Measurements from ENCODE around the gene ZNF717. TPM values are rescaled to one million over a fixed set of nuclear protein-coding genes. Genes with fewer than 3 reads are reported as not detected.
A peak's percentile ranks its signal among the peaks of the same experiment; 100 is the strongest.
"Not testable (repeated sequence)": the region's sequence is repeated elsewhere in the genome, so short reads cannot be mapped to it uniquely, and the experiment has no call there.

The ZNF717 gene
- total RNA-seq (2021) = 13.0 and 15.1 TPM in 2 replicates
- long read RNA-seq, partial matches to known transcripts = 1 of 15 reads
- long read RNA-seq, other reads (novel, unspliced or antisense) = 10 of 15 reads

DNA sequence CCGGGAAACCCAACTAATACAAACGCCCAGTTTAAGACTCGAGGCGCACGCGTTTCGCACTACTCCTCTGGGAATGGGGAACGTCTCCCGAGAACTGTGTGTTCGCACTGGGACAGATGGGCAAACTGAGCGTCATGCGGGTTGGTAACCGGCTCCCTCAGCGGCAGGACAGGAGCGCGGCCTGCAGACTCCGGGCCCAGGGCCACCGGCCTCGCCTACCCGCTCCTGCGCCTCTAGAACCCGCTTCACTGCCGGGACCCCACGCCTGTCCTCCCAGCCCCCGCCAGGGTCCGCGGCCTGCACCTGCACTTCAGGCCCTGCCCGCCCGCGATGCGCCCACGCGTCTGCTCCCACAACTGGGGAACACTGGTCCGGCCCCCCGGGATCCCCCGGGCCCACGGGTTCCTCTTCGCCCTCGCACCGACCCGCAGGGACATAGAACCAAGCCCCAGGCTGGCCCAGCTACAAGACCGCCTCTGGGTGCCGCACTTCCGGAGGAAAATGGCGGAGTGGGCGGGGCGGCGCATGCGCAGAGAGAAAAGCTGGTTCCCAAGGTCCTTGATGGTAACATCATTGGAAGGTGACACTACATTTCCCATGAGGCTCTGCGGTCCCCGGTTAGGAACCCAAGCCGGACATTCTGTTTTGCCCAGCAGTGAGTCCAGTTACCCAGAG lies at the start of gene ZNF717:
Gene ZNF717 (minus strand): TSS at position 469 of the 675 bp plus-strand sequence. CDS start 2,187 bp downstream, outside the sequence.
- no CpG with 5 or more reads among the region's 52 CpGs for WGBS (ENCODE audit: extremely low coverage, insufficient read length, low lambda C conversion rate)
- Histone ChIP-seq H3K4me2 (ENCODE audit: insufficient read depth, insufficient read length, low read length) (peak within 1 kb of the TSS; percentile 44), H3K9ac (ENCODE audit: extremely low read depth, insufficient read length, low read length) (peak within 1 kb of the TSS; percentile 72)

DNA sequence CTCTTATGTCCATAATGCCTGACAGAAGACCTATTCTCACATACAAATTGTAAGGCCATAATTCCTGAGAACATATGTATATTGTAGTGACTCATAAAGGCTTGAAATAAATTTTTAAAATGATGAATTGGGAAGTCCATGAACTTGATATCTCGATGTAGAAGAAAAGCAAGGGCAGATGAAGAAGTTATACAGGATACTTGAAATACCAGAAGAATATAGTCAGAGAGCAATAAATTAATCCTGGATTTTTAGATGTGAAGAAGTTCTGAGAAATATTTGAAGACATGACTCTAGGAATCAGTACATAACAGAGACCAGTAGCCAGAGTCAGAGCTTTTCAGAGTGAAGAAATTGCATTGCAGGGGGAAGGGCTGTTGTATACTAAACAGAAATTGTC lies 45.7 kb upstream of the ZNF717 start:
- H3K56ac ChIP-seq (ENCODE audit: insufficient read length, low read depth, low read length); H3K14ac ChIP-seq (ENCODE audit: insufficient read depth, low read length); H3K4me1 Mint-ChIP-seq; H3K79me2 ChIP-seq (ENCODE audit: insufficient read depth, low read length); H2BK12ac ChIP-seq (ENCODE audit: insufficient read length, low read depth, low read length); H2BK5ac ChIP-seq (ENCODE audit: insufficient read length, low read length); H4K5ac ChIP-seq (ENCODE audit: insufficient read length, low read depth, low read length); H4K20me1 ChIP-seq (ENCODE audit: control insufficient read depth, insufficient read depth, insufficient read length); H4K8ac ChIP-seq (replicated peaks; ENCODE audit: insufficient read length, low read depth, low read length); H3K27me3 ChIP-seq (ENCODE audit: insufficient read depth, low read length); H3K4me3 Mint-ChIP-seq; H3K79me1 ChIP-seq (ENCODE audit: insufficient read depth, low read depth, low read length, poor library complexity, severe bottlenecking); H2AFZ ChIP-seq (ENCODE audit: low read length); H2BK120ac ChIP-seq (ENCODE audit: low read depth, low read length, poor library complexity, severe bottlenecking); H2BK15ac ChIP-seq (ENCODE audit: low read depth, low read length); DNase-seq; H3K4me1 ChIP-seq (ENCODE audit: insufficient read depth, low read length); H3K18ac ChIP-seq (ENCODE audit: insufficient read length, low read depth, low read length); H3K23me2 ChIP-seq (ENCODE audit: insufficient read length, low read depth, low read length, poor library complexity, severe bottlenecking); H3K4ac ChIP-seq (ENCODE audit: low read depth, low read length); H4K91ac ChIP-seq (ENCODE audit: insufficient read length, low read depth, low read length); H3K27ac ChIP-seq (ENCODE audit: insufficient read length, low read depth, low read length); H3T11ph ChIP-seq (ENCODE audit: low read length); H3K27ac Mint-ChIP-seq; H3K9me3 Mint-ChIP-seq; H3K23ac ChIP-seq (ENCODE audit: insufficient read length, low read depth, low read length); H3K9me3 ChIP-seq (ENCODE audit: control insufficient read depth, low read depth, low read length); H2AK5ac ChIP-seq (ENCODE audit: insufficient read length, low read length); H3K9ac ChIP-seq (ENCODE audit: extremely low read depth, insufficient read length, low read length); H2BK20ac ChIP-seq (ENCODE audit: low read depth, low read length, poor library complexity, severe bottlenecking); H3K27me3 Mint-ChIP-seq (ENCODE audit: low read depth); H3K4me2 ChIP-seq (ENCODE audit: insufficient read depth, insufficient read length, low read length): not testable (repeated sequence)
- WGBS (ENCODE audit: extremely low coverage, insufficient read length, low lambda C conversion rate) = no CpG with 5 or more reads among the region's 1 CpG
- H3K36me3 Mint-ChIP-seq (ENCODE audit: insufficient read depth in 1 of 3, low read depth in 3 of 3) = peaks cover 3 to 11% (median 4%) of the 10 kb centered on the region in 3 experiments; a peak in 5 of 7 replicates

More for the DNA sequence above, at the start of gene ZNF717:
- H3K4me3 Mint-ChIP-seq = peak within 1 kb of the TSS; percentile 76 to 83
- H4K8ac ChIP-seq (replicated peaks; ENCODE audit: insufficient read length, low read depth, low read length); H3K18ac ChIP-seq (ENCODE audit: insufficient read length, low read depth, low read length); H3K27me3 Mint-ChIP-seq (ENCODE audit: low read depth); H2BK15ac ChIP-seq (ENCODE audit: low read depth, low read length); H3K27me3 ChIP-seq (ENCODE audit: insufficient read depth, low read length); H3K79me2 ChIP-seq (ENCODE audit: insufficient read depth, low read length); H3K4me1 ChIP-seq (ENCODE audit: insufficient read depth, low read length); H2BK5ac ChIP-seq (ENCODE audit: insufficient read length, low read length); H2BK120ac ChIP-seq (ENCODE audit: low read depth, low read length, poor library complexity, severe bottlenecking); H4K20me1 ChIP-seq (ENCODE audit: control insufficient read depth, insufficient read depth, insufficient read length); H2BK12ac ChIP-seq (ENCODE audit: insufficient read length, low read depth, low read length); H3K27ac ChIP-seq (ENCODE audit: insufficient read length, low read depth, low read length); H4K91ac ChIP-seq (ENCODE audit: insufficient read length, low read depth, low read length); H2AFZ ChIP-seq (ENCODE audit: low read length); H3K4ac ChIP-seq (ENCODE audit: low read depth, low read length); H4K5ac ChIP-seq (ENCODE audit: insufficient read length, low read depth, low read length); H3T11ph ChIP-seq (ENCODE audit: low read length); H3K23ac ChIP-seq (ENCODE audit: insufficient read length, low read depth, low read length); H3K56ac ChIP-seq (ENCODE audit: insufficient read length, low read depth, low read length); H2AK5ac ChIP-seq (ENCODE audit: insufficient read length, low read length); H3K23me2 ChIP-seq (ENCODE audit: insufficient read length, low read depth, low read length, poor library complexity, severe bottlenecking); H2BK20ac ChIP-seq (ENCODE audit: low read depth, low read length, poor library complexity, severe bottlenecking); H3K79me1 ChIP-seq (ENCODE audit: insufficient read depth, low read depth, low read length, poor library complexity, severe bottlenecking); DNase-seq: not testable (repeated sequence)
- peaks cover 30 to 50% (median 32%) of the 10 kb centered on the region in 3 experiments for H3K36me3 Mint-ChIP-seq (ENCODE audit: insufficient read depth in 1 of 3, low read depth in 3 of 3)
- peak within 1 kb of the TSS in 2 of 3 experiments; percentile 57 to 67; a peak in 2 of 7 replicates for H3K27ac Mint-ChIP-seq
- H3K4me1 Mint-ChIP-seq = peaks cover 3 to 13% of the 10 kb centered on the region in 2 experiments; a peak in 2 of 4 replicates
- Histone ChIP-seq H3K14ac (ENCODE audit: insufficient read depth, low read length) (0 out of 2 replicates have a peak within 1 kb of the TSS, but pooled peaks have one; percentile 73), H3K9me3 (ENCODE audit: control insufficient read depth, low read depth, low read length) (peaks cover 13% of the 10 kb centered on the region)
- peaks cover 31 to 59% of the 10 kb centered on the region in 2 experiments for H3K9me3 Mint-ChIP-seq

Data from H9 (cell line).